GM19035 (cell line): ENCODE data around the gene PRR3.

ENCODE experiments used
- ATAC-seq: cut with Tn5 transposase; IDR thresholded peaks from one replicate; pipeline ENCODE4 v1.9.1; 2021; ENCODE audit not compliant: unreplicated experiment

PRR3 gene

DNA sequence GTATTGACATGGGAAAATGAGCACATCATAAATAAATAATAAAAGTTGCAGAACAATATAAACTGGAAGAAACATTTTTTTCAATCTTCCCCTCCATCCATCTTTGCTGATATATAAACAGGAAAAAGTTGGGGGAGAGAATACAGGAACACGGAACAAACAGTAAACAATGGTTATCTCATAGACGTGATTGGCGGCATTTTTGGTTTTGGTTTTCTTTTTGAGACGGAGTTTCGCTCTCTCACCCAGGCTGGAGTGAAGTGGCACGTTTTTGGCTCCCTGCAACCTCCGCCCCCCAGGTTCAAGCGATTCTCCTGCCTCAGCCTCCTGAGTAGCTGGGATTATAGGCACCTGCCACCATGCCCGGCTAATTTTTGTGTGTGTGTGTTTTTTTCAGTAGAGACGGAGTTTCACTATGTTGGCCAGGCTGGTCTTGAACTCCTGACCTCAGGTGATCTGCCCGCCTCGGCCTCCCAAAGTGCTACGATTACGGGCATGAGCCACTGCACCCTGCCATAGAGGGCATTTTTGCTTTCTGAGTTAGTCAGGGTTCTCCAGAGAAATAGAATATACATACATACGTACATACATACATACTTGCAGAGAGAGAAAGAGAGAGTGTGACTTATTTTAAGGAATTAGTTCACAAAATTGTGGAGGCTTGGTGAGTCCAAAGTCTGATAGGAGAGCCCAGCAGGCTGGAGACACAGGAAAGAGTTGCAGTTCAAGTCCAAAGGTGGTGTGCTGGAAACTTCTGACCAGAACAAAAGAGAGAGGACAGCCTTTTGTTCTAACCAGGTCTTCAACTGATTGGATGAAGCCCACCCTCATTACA, 23.4 kb upstream of the PRR3 start:
- no peak for ATAC-seq

DNA sequence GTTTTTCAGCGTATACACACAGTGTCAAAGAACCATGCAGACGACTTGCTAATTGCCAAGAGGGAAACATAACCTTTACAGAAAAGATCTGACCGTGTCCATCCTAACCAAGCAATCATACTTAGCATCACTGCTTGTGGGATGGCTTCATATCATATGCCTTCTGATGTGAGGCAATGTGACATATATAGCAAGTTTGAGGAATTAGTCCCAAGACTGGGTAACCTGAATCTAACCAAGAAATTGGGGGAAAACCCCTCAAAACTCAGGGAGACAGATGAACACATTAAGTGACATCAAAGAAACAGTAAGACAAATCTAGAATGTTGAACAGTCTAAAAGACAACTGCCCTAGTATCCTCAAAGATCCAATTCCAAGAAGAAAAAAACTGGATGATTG, 19.2 kb upstream of the PRR3 start:
- ATAC-seq = no peak

DNA sequence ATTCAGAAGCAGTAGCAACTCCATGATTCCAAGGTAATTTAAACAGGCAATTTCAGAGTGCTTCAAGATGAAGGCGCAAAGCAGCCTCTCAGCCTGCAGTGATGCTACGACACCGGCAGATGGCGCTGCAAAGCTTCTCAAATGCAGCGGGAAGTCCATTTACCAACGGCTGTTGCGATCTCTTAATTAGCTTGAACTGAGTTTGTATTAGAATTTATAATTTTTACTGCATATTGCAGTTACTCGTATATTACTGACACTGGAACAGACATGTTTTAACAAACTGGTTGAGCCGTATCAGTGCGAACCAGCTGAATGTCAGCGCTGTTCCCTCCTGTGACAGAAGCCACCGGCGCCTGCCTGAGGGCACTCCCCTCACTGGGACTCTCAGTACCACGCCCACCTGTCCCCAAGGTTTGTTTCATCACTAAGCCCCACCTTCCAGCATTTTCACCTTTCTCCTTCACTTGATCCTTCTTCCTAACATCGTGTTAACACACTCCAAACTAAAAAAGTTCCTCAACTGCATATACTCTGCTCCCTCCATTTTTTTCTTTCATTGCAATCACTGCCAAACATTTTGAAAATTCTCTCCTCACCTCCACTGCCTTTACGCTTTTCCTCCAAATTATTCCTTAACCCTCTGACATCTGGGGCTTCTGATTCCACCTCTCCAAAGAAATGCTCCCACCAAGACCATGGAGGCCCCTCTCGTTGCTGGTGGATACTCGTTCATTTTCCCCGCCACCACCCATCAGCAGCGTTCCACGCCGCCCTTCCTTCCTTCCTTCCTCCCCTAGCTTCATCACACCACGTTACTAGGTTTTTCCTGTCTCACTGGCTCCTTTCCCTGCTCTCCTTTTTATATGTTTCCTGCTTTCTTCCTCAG, 15.3 kb upstream of the PRR3 start:
- no peak for ATAC-seq

DNA sequence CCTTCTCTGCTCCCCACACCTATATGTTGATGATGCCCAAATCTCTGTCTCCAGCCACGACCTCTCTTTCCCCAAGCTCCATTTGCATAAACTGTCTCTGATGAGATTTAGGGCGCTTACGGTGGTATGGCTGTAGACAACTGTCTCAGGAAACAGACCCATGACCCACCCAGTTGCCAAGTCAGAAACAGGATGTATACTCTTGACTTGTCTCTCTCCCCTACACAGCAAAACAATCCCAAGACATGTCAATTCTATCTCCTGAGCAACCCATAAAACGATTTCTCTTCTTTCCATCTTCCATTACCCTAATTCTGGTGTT, 14.7 kb upstream of the PRR3 start:
- no peak for ATAC-seq

DNA sequence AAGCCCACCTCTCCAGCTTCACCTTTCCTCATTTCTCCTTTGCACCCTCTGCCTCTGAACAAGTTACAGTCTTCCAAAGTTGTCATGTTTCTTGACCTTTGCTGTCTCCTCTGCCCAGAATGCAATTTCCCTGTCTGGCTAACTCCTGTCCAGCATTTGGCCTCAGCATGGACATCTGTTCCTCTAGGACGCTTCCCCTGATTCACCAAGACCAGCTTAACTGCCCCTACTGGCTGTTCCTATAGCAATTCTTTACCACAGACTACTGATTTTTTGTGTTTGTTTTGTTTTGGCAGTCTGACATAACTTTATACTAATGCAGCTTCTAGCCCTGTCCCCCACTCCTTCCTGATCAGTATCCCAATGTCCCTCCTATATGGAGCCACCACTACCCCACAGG, 14.2 kb upstream of the PRR3 start:
- ATAC-seq = no peak

DNA sequence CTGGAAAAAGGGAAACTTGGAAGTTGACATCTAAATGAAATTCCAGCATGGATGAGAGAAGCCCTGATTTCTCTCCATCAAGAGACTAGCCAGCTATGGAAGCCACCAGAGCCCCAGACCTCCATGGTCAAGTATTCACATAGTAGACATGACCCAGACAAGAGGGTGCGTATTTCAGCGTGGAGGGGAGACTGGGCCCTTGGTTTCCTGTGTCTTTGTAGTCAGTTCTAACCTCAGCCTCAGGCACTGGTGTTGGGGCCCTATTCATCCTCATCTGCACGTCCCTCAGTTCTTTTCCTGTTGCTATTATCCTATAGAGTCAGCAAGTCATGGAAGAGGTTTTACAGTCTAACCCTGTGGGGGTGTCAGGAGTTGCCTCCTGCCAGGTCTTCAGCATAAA, 13.3 kb upstream of the PRR3 start:
- no peak for ATAC-seq

DNA sequence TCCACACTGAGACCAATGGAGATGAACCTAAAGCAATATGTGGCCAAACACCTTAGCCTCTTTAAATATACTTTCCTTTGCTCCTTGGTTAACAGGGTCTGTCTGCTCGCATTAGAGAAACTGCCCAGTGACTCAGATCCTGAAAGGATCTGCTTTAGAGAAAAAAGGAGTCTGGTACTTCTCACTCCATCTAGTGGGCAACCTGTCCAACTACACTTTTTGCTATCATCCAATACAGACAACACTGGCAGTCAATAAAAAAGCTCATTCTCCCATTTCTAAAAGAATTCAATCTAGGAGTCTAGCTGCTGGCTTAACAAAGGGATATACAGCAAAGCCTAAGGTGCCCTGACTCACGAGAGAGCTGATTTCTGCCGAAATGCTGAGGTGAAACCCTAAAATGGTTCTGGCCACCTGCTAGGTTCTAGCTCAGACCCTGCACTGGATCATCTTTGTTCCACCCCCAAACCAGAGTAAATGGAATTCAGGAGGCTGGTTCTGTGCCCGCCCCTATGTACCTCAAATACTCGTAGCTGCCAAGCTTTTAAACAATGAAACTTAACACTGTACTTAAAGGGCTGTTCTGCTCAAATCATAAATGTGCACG, 12.3 kb upstream of the PRR3 start:
- no peak for ATAC-seq

DNA sequence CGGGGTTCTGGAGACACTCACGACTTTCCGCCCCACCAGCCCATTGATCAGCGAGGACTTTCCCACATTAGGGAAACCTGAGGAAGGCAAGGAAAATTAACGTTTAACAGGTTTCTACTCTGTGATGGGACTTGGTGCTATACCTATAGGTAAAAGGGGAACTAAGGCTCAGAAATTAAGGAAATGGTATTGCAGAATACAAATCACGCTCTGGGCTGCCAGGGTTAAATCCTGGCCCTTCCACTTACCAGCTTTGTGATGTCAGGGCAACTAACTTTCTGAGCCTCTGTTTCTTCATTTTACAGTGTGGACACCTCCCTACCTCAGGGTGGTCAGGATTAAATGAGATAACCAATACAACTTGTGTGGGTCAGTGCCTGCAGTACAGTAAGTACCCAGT, 9.6 kb upstream of the PRR3 start:
- ATAC-seq = no peak

DNA sequence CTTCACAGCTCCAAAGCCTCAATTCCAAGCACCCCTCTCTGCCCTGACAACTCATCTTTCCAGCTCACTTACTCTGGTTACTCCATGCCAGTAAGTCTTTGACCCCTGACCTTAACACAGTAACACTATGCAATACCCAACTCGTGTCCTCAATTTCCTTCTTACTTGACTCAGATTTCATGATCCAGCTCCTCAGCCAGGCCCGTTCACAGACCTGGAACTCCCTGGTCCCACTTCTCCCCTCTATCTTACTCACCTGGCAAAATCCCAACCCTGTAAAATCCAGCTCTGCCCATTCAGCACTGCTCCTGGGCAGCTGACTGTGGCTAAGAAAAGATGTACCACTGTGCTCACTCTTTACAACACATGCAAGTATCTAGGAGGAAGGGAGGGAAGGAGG, 8.7 kb upstream of the PRR3 start:
- ATAC-seq = no peak

DNA sequence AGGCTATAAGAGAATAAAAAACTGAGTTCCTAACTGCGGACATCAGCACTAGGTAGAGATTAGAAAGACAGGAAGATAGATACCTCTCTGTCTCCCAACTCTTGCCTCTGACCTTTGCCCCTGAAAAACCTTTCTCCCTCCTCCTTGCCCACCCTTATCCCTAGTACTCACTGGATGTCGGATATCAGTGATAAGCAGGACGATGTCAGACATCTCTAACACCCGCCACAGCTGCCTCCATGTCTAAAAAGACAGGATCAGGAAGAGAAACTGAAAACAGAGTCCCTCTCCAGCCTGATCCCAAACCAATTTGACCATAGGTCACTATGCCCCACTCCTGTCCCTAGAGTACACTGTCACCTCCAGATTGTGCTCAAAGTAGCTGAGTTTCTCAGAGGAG, 2.7 kb upstream of the PRR3 start:
- ATAC-seq = no peak

DNA sequence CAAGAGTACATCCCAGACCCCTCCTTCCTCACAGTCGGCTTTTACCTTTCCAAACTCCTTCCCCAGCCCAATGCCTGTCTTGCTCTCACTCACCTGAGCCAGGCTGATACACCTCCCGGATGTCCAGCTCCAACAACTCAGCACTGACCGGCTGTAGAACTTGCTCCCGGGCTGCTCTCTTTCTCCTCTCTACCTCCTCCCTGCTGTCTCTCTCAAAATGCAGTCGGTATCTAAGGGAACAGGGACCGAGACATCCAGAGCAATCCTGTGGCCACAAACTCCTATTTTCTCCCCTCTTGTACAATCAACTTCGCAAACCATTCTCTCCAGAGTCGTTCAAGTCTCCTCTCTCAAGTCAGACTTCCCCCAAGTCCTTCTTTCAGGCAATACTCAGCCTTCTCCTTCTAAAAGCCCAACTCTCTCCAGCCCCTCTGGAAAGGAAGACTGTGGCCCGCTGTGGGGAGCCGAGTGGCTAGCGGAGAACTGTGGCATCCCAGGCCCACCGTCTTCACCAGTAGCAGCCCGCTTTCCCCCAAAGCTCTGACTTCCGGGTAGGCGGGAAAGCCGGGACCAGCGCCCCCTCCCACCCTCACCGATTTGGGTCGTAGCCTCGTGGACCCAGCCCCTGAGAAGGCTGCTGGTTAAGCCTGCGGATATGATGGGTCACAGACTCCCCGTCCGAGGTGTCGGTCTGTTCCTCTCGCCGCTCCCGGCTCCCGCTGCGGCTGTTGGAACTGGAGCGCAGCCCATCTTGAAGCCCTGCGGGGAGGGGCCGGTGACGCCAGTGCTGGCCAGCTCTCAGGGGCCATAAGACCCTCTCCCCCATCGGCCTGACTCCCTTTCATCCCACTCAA, 1.9 kb upstream of the PRR3 start:
- no peak for ATAC-seq

DNA sequence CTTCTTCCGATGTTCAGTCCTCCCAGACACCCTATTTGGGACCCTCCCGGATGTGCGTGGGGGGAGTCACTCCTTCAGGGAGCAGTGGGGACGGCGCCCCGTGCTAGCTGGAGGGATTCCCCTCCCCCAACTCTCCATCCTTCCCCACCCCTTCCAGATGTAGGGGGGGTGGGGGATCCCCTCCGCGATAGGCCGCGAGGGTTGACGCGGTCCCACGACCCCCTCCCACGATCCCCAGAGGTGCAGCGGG, 1.4 kb upstream of the PRR3 start:
- no peak for ATAC-seq

DNA sequence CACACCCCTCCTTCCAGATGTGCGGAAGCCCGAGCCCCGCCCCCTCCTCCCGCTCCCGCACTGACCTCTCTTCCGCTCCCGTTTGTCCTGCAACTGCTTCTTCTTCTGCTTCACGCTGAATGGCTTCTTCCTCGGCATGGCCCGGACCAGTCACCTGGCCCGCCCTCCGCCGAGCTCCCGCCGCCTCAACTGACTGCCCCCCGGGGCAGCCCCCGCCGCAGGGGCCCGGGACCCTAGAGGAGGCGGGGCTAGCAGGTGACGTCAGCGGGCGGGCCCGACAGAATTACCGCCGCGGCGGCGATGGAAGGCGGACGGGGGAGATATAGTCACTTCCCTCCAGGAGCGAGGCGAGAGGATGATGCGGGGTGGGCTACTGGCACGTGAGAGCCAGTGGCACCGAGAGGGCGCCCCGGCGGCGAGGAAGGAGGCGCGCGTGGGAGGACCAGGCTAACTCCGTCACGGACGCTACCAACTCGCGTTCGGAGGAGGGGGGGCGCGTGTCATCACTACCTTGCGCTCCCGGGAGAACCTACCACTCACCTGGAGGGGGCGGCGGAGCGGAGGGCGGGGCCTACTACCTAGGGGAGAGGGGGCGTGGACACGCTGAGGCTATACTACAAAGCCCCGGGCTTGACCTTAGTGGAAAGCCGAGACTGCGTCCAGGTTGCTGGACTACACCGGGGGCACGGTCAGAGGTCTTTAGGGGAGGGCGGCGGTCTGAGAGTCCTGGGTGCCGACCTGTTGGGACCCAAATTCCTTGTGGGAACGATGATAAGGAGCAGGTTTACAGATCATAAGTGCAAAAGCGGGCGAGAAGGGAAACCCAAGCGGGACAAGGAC, 809 bp upstream of the PRR3 start, which contains the start of gene GNL1:
GNL1 (minus strand) TSS at position 424 of the 840 bp plus-strand sequence; CDS start at position 138, 286 bp downstream.
- peak; percentile 83 for ATAC-seq

DNA sequence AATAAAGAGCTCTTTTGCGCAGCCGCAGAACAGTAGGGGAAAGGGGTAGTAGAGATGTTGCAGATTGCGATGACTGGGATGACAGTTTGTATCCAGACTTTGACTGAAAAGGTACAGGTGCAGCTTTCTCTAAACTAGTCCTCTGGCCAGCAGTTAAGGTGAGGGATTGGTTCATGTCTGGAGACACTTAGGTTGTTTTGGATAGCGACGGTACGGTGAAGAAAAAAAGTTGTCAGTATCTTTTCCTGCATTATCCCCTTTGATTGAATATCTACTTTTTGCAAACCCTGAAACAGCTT, 537 bp downstream of the PRR3 start:
- ATAC-seq = no peak

DNA sequence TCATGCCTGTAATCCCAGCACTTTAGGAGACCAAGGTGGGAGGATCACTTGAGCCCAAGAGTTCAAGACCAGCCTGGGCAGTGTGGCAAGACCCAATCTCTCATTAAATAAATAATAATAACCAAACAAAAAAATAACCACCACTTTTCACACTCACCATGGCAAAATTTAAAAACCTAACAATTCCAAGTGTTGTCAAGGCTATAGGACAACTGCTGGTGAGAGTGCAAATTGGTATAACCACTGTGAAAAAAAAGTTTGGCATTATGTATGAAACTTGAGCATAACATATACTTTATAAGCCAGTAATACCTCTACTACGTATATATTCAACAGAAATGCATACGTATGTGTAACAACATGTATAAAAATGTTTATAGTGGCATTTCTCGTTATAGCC, 3.8 kb downstream of the PRR3 start:
- no peak for ATAC-seq

DNA sequence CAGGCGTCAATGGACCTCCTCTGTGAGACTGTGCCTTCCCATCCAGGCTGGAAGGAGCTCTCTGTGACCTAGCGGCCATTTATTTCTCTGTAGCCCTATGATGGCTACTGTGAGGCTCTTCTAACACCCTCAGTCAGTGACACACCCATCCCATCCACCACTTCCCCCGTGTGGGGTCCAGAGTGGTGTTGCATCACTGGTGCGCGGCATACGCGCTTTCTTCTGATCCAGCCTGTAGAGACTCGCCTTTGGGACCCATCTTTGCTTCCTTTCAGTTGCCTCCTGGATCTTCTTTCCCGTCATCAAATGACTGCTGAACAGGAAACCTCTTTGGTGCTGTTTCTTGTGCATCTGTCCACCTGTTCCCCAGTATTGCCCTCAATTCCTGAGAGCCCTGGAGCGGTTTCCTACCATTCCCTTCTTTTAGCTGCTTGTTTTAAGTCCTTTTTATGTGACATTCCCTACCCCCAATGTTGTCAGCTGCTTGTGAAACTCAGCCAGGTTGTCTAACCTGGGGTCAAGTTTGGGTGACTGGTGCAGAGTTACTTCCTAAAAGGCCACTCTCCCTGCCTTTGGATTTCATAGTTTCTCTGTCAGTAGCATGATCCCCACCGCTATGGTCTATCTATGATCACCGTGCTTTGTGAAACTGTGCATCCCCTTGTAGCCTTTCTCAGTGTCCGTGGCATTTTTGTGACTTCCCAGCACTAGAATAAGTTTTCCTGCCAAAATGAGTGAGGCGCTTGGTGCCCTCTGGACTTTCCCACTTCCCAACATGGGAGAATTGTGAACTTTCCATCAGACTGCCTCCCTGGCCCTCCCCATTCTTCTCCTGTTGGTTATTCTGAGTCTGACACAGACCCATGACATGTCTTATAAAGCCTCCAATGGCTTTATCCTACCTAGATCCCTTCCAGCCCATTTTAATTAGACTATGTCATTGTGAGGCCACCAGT, 5.7 kb downstream of the PRR3 start:
- no peak for ATAC-seq

DNA sequence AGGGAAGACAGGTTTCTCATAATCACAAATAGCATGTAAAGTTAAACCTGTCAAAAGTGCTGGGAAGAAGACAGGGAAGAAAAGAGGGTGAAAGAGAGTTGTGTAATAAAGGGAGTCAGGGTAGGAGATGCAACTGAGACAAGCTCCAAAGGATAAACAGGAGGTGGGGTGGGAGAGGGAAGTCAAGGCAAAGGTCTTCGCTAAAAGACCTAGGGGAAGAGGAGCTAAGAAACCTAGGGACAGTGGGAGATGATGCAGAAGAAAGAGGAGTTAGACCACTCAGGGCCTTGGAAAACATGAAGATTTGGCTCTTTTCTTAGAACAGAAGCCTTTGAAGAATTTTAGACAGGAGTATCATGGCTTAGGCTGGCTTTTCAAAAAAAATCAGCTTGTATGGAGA, 7.0 kb downstream of the PRR3 start:
- no peak for ATAC-seq

DNA sequence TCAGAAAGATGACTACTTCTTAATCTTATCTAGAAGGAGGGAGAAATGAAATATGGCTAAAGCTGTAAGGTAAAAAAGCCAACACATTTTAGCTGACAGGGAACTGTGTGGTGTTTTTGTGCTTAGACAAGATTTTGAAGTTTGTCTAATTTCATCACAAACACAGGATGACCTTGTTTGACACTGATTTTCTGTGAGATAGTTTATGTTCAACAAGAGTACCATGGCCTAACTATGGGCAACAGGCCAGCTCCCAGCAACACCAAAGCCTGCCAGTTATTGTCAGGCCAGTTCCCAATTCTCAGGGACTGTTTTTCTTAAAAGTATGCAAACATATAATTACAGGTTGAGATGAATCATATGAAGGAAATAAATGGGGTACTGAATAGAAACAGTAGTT, 8.7 kb downstream of the PRR3 start:
- ATAC-seq = no peak

DNA sequence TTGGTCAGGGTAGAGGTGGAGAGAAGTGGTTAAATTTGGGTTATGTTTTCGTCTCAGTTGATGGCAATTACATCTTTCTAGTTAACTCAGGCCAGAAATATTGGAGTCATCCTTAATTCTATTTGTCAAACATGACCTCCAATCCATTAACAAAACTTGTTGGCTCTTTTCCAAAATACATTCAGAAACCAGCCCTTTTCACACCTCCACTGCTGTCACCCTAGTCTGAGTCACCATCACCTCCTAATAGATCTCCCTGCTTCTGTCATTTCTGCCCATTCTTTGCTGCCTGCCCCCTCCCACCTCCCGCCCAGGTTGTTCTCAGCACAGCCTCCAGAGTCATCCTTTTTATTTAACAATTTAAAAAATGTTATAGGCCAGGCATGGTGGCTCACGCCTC, 11.2 kb downstream of the PRR3 start:
- no peak for ATAC-seq
